ENCODE data around the gene ASB15. TPM values are rescaled to one million over a fixed set of nuclear protein-coding genes. Genes with fewer than 3 reads are reported as not detected.

ASB15 gene
- total and polyA plus RNA-seq, 2 of the 13 experiments (the other 11 are each of a cell fraction or from before 2014, with no cell fraction given) = not detected

- ChIA-PET CTCF (ENCODE audit: low intra/inter-chr PET ratio, low total read pairs) (no interaction called here), POLR2A (no interaction called here)
- in situ Hi-C loops (cut with HindIII; ENCODE audit: extremely low pct_ligation_motif_present, low pct_unique_long_range_greater_than_20kb) (no loop called here), intact Hi-C loops (cut with micrococcal nuclease; ENCODE audit: unreplicated experiment) (no loop called here)
- Histone ChIP-seq H3K27me3 (ENCODE audit: control insufficient read depth in 1 of 2, insufficient read depth in 2 of 2, low read length in 2 of 2) (no peaks in the 10 kb centered on the region; a peak in 1 of 5 replicates), H3K9me3 (ENCODE audit: low read length) (no peaks in the 10 kb centered on the region), H3K9ac (ENCODE audit: insufficient read depth, low read depth, low read length) (no peak overlapping the region), H3K4me2 (ENCODE audit: low read depth, low read length) (no peak overlapping the region), H3K4me3 (replicated peaks in 1 of 3; ENCODE audit: insufficient read depth in 1 of 3, low read depth in 2 of 3, low read length in 3 of 3) (no peak overlapping the region), H3K79me2 (ENCODE audit: insufficient read depth, low read length) (no peaks in the 10 kb centered on the region), H4K20me1 (ENCODE audit: insufficient read depth, low read length) (no peaks in the 10 kb centered on the region), H3K36me3 (replicated peaks in 1 of 2; ENCODE audit: control insufficient read depth in 1 of 2, insufficient read depth in 2 of 2, low read length in 2 of 2) (no peaks in the 10 kb centered on the region), H3K27ac (ENCODE audit: extremely low read length, insufficient read depth, low read length) (no peak overlapping the region), H2AFZ (ENCODE audit: low read length) (no peak overlapping the region), H3K4me1 (ENCODE audit: insufficient read depth, low read length) (no peaks in the 10 kb centered on the region)
- WGBS (ENCODE audit: low lambda C conversion rate) = 33% methylated on average over 6 of the region's 6 CpGs
- DNase-seq (ENCODE audit: low spot score) (no peak), ATAC-seq (no peak), FAIRE-seq (no peak)
- no TSS peak for BruUV-seq (replicated peaks)
- TF ChIP-seq ZBTB46 (CRISPR knock-in tag; IDR thresholded peaks at IDR 0.05; ENCODE audit: borderline replicate concordance) = no peak
- no peak for TF ChIP-seq SNAPC2 (CRISPR knock-in tag; IDR thresholded peaks at IDR 0.05)
- no peak for TF ChIP-seq DMTF1 (CRISPR knock-in tag; IDR thresholded peaks at IDR 0.05)
- TF ChIP-seq ELK4 (CRISPR knock-in tag; IDR thresholded peaks at IDR 0.05; ENCODE audit: borderline replicate concordance) = no peak
- TF ChIP-seq NFAT5 (CRISPR knock-in tag; IDR thresholded peaks at IDR 0.05) = no peak
- no peak for TF ChIP-seq PITX1 (CRISPR knock-in tag; IDR thresholded peaks at IDR 0.05)
- TF ChIP-seq TAF1 (CRISPR knock-in tag; IDR thresholded peaks at IDR 0.05) = no peak
- no peak for TF ChIP-seq ZBTB39 (CRISPR knock-in tag; IDR thresholded peaks at IDR 0.05)
- TF ChIP-seq ZNF230 (CRISPR knock-in tag; IDR thresholded peaks at IDR 0.05) = no peak
- TF ChIP-seq ARNT (IDR thresholded peaks at IDR 0.05) = no peak
- TF ChIP-seq MYC (CRISPR knock-in tag; IDR thresholded peaks at IDR 0.05; ENCODE audit: borderline replicate concordance) = no peak
These were observed 56.4 kb downstream of the ASB15 start for GRCh38 chr7:123658023-123658422.
